Skeletal muscle satellite cell (primary cell): ENCODE data around the gene KCNN3.

Experiments
- H3K27me3 ChIP-seq: 2 replicates; pipeline ENCODE4 v1.7.0; 2013; ENCODE audit warnings: low read length; ENCODE audit not compliant: control insufficient read depth, insufficient read depth
- H3K36me3 ChIP-seq: 2 replicates; pipeline ENCODE4 v1.7.0; 2013; ENCODE audit warnings: mild to moderate bottlenecking, control low read depth, low read length; ENCODE audit not compliant: insufficient read depth
- H3K4me1 ChIP-seq: 2 replicates; pipeline ENCODE4 v1.7.0; 2013; ENCODE audit warnings: low read length; ENCODE audit not compliant: control insufficient read depth, insufficient read depth
- H3K4me2 ChIP-seq: 2 replicates; pipeline ENCODE4 v1.7.0; 2013; ENCODE audit warnings: mild to moderate bottlenecking, low read length
- H3K4me3 ChIP-seq: 2 replicates; pipeline ENCODE4 v1.7.0; 2013; ENCODE audit warnings: low read length
- H3K9ac ChIP-seq: 2 replicates; pipeline ENCODE4 v1.7.0; 2013; ENCODE audit warnings: mild to moderate bottlenecking, low read depth, low read length, moderate library complexity
- H3K9me3 ChIP-seq: replicated peaks from 2 replicates; pipeline ENCODE4 v1.7.0; 2013; ENCODE audit warnings: mild to moderate bottlenecking, control low read depth, low read length

Gene KCNN3

GRCh38 chr1:154820646-154821045 is 49.4 kb downstream of the KCNN3 start:
- Histone ChIP-seq H3K4me3 (no peak overlapping the region), H3K4me1 (no peaks in the 10 kb centered on the region), H3K9ac (no peak overlapping the region), H3K4me2 (no peak overlapping the region), H3K36me3 (no peaks in the 10 kb centered on the region), H3K9me3 (no peaks in the 10 kb centered on the region), H3K27me3 (peaks cover 53% of the 10 kb centered on the region)

- no peak overlapping the region for H3K4me3 ChIP-seq
- no peaks in the 10 kb centered on the region for H3K36me3 ChIP-seq
- H3K27me3 ChIP-seq, result peaks cover 57% of the 10 kb centered on the region
- no peaks in the 10 kb centered on the region for H3K9me3 ChIP-seq
- H3K9ac ChIP-seq, result no peak overlapping the region
- no peak overlapping the region for H3K4me2 ChIP-seq
- H3K4me1 ChIP-seq, result no peaks in the 10 kb centered on the region
These were observed 50.2 kb downstream of the KCNN3 start for GRCh38 chr1:154819628-154820590.

GRCh38 chr1:154818911-154819310 is 51.2 kb downstream of the KCNN3 start:
- H3K4me2 ChIP-seq, result no peak overlapping the region
- no peak overlapping the region for H3K9ac ChIP-seq
- no peaks in the 10 kb centered on the region for H3K4me1 ChIP-seq
- no peaks in the 10 kb centered on the region for H3K9me3 ChIP-seq
- H3K36me3 ChIP-seq, result no peaks in the 10 kb centered on the region
- peaks cover 52% of the 10 kb centered on the region for H3K27me3 ChIP-seq
- H3K4me3 ChIP-seq, result no peak overlapping the region

- no peaks in the 10 kb centered on the region for H3K9me3 ChIP-seq
- H3K4me3 ChIP-seq, result no peak overlapping the region
- H3K9ac ChIP-seq, result no peak overlapping the region
- no peaks in the 10 kb centered on the region for H3K36me3 ChIP-seq
- no peak overlapping the region for H3K4me2 ChIP-seq
- H3K27me3 ChIP-seq, result peaks cover 52% of the 10 kb centered on the region
- peaks cover 7% of the 10 kb centered on the region for H3K4me1 ChIP-seq
These were observed 53.1 kb downstream of the KCNN3 start for GRCh38 chr1:154816937-154817336.

GRCh38 chr1:154816369-154816768 is 53.7 kb downstream of the KCNN3 start:
- peaks cover 7% of the 10 kb centered on the region for H3K4me1 ChIP-seq
- H3K4me2 ChIP-seq, result no peak overlapping the region
- peaks cover 50% of the 10 kb centered on the region for H3K27me3 ChIP-seq
- H3K9ac ChIP-seq, result no peak overlapping the region
- H3K36me3 ChIP-seq, result no peaks in the 10 kb centered on the region
- no peak overlapping the region for H3K4me3 ChIP-seq
- H3K9me3 ChIP-seq, result no peaks in the 10 kb centered on the region

GRCh38 chr1:154813846-154814505 is 56.1 kb downstream of the KCNN3 start:
- no peaks in the 10 kb centered on the region for H3K36me3 ChIP-seq
- H3K4me1 ChIP-seq, result peaks cover 22% of the 10 kb centered on the region
- no peak overlapping the region for H3K9ac ChIP-seq
- peak overlapping the region; percentile 56 for H3K4me2 ChIP-seq
- no peak overlapping the region for H3K4me3 ChIP-seq
- no peaks in the 10 kb centered on the region for H3K9me3 ChIP-seq
- H3K27me3 ChIP-seq, result peaks cover 48% of the 10 kb centered on the region

- Histone ChIP-seq H3K27me3 (peaks cover 55% of the 10 kb centered on the region), H3K4me2 (peak overlapping the region; percentile 56), H3K4me1 (peaks cover 28% of the 10 kb centered on the region), H3K36me3 (no peaks in the 10 kb centered on the region), H3K9me3 (no peaks in the 10 kb centered on the region), H3K9ac (no peak overlapping the region), H3K4me3 (no peak overlapping the region)
These were observed 56.7 kb downstream of the KCNN3 start for GRCh38 chr1:154813300-154813816.

GRCh38 chr1:154812877-154813276 is 57.2 kb downstream of the KCNN3 start:
- no peaks in the 10 kb centered on the region for H3K36me3 ChIP-seq
- H3K4me1 ChIP-seq, result peaks cover 28% of the 10 kb centered on the region
- H3K9ac ChIP-seq, result no peak overlapping the region
- H3K4me3 ChIP-seq, result no peak overlapping the region
- peaks cover 59% of the 10 kb centered on the region for H3K27me3 ChIP-seq
- H3K9me3 ChIP-seq, result no peaks in the 10 kb centered on the region
- no peak overlapping the region for H3K4me2 ChIP-seq

- Histone ChIP-seq H3K27me3 (peaks cover 67% of the 10 kb centered on the region), H3K4me1 (peaks cover 28% of the 10 kb centered on the region), H3K4me3 (no peak overlapping the region), H3K9ac (no peak overlapping the region), H3K4me2 (no peak overlapping the region), H3K36me3 (no peaks in the 10 kb centered on the region), H3K9me3 (no peaks in the 10 kb centered on the region)
These were observed 59.5 kb downstream of the KCNN3 start for GRCh38 chr1:154810571-154810970.

- H3K4me1 ChIP-seq, result peaks cover 28% of the 10 kb centered on the region
- H3K9me3 ChIP-seq, result no peaks in the 10 kb centered on the region
- H3K9ac ChIP-seq, result no peak overlapping the region
- peaks cover 70% of the 10 kb centered on the region for H3K27me3 ChIP-seq
- no peak overlapping the region for H3K4me3 ChIP-seq
- H3K36me3 ChIP-seq, result no peaks in the 10 kb centered on the region
- H3K4me2 ChIP-seq, result no peak overlapping the region
These were observed 60.4 kb downstream of the KCNN3 start for GRCh38 chr1:154809436-154810413.

GRCh38 chr1:154808909-154809262 is 61.2 kb downstream of the KCNN3 start:
- no peaks in the 10 kb centered on the region for H3K9me3 ChIP-seq
- H3K27me3 ChIP-seq, result peaks cover 75% of the 10 kb centered on the region
- no peak overlapping the region for H3K4me2 ChIP-seq
- H3K4me3 ChIP-seq, result no peak overlapping the region
- H3K4me1 ChIP-seq, result peaks cover 28% of the 10 kb centered on the region
- H3K36me3 ChIP-seq, result no peaks in the 10 kb centered on the region
- H3K9ac ChIP-seq, result no peak overlapping the region
